IMR-90 (cell line): ENCODE measurements around the gene PTPRN2. TPM values are rescaled to one million over a fixed set of nuclear protein-coding genes. Genes with fewer than 3 reads are reported as not detected.

Experiments
- ATAC-seq: fragments of 200-7000 bp; cut with Tn5 transposase; 2 replicates; pipeline ENCODE4 v1.9.1; 2020; ENCODE audit warnings: low read depth, mild to moderate bottlenecking, moderate library complexity
- BruUV-seq: library from RNA; stranded (reverse); fragments of 400-500 nt; replicated peaks from 2 replicates; lab custom pipeline; 2021; lab: Mats Ljungman, UMichigan
- CTCF ChIA-PET: fragments of 300-600 bp; formaldehyde crosslinking; extraction: SDS; loops from one replicate; lab custom pipeline; 2021; ENCODE audit warnings: antibody characterized with exemption; lab: Yijun Ruan, JAX
- POLR2A ChIA-PET: fragments of 300-600 bp; sonication (Branson Sonifier 250); formaldehyde crosslinking; loops from one replicate; lab custom pipeline; 2022; ENCODE audit warnings: antibody characterized with exemption; ENCODE audit not compliant: unreplicated experiment; lab: Charles Lee
- DNase-seq: peaks from one replicate; pipeline ENCODE4 v3.0.0; 2013
- H2AFZ ChIP-seq: replicated peaks from 2 replicates; pipeline ENCODE3; 2013; ENCODE audit warnings: low read length, mild to moderate bottlenecking; ENCODE audit not compliant: poor library complexity
- H2AK5ac ChIP-seq: 2 replicates; pipeline ENCODE4 v1.6.1; 2013; ENCODE audit warnings: low read depth, low read length, inconsistent platforms
- H2AK9ac ChIP-seq: replicated peaks from 2 replicates; pipeline ENCODE3; 2013; ENCODE audit warnings: mild to moderate bottlenecking, low read depth, low read length, moderate library complexity; ENCODE audit not compliant: poor library complexity
- H2BK120ac ChIP-seq: 2 replicates; pipeline ENCODE4 v1.6.1; 2013; ENCODE audit warnings: low read depth, low read length, inconsistent platforms
- H2BK15ac ChIP-seq: 3 replicates; pipeline ENCODE4 v1.6.1; 2013; ENCODE audit warnings: low read depth, low read length, inconsistent platforms
- H2BK20ac ChIP-seq: 2 replicates; pipeline ENCODE4 v1.6.1; 2013; ENCODE audit warnings: low read depth, mild to moderate bottlenecking, inconsistent platforms, low read length, moderate library complexity
- H2BK5ac ChIP-seq: 2 replicates; pipeline ENCODE4 v1.6.1; 2013; ENCODE audit warnings: mild to moderate bottlenecking, low read depth, low read length, inconsistent platforms; ENCODE audit not compliant: poor library complexity, severe bottlenecking
- H3K14ac ChIP-seq: replicated peaks from 2 replicates; pipeline ENCODE4 v1.6.1; 2013; ENCODE audit warnings: low read depth, low read length, inconsistent platforms
- H3K18ac ChIP-seq: 2 replicates; pipeline ENCODE4 v1.6.1; 2013; ENCODE audit warnings: low read depth, low read length, control low read depth
- H3K23ac ChIP-seq: 2 replicates; pipeline ENCODE4 v1.6.1; 2013; ENCODE audit warnings: low read depth, low read length, inconsistent platforms
- H3K27ac ChIP-seq: 2 replicates; pipeline ENCODE4 v1.5.1; 2013; ENCODE audit warnings: mild to moderate bottlenecking, control low read depth, low read length; ENCODE audit not compliant: insufficient read depth
- H3K27me3 ChIP-seq: 2 replicates; pipeline ENCODE4 v1.6.1; 2013; ENCODE audit warnings: low read length; ENCODE audit not compliant: control insufficient read depth, insufficient read depth
- H3K36me3 ChIP-seq: 2 replicates; pipeline ENCODE4 v1.6.1; 2013; ENCODE audit warnings: low read length, mixed read lengths; ENCODE audit not compliant: control insufficient read depth, insufficient read depth
- H3K4ac ChIP-seq: 2 replicates; pipeline ENCODE4 v1.6.1; 2013; ENCODE audit warnings: low read depth, low read length, inconsistent platforms
- H3K4me1 ChIP-seq: 2 replicates; pipeline ENCODE4 v1.6.1; 2013; ENCODE audit warnings: low read length, mixed read lengths; ENCODE audit not compliant: control insufficient read depth, insufficient read depth
- H3K4me2 ChIP-seq: 2 replicates; pipeline ENCODE4 v1.6.1; 2013; ENCODE audit warnings: low read depth, mild to moderate bottlenecking, control low read depth, low read length, moderate library complexity
- H3K4me3 ChIP-seq: 2 replicates; pipeline ENCODE4 v1.5.1; 2013; ENCODE audit warnings: low read depth, mild to moderate bottlenecking, control low read depth, low read length, moderate library complexity; ENCODE audit not compliant: insufficient read depth
- H3K56ac ChIP-seq: 2 replicates; pipeline ENCODE4 v1.6.1; 2013; ENCODE audit warnings: low read length, inconsistent platforms; ENCODE audit not compliant: insufficient read depth; ENCODE audit errors: extremely low read depth
- H3K79me1 ChIP-seq, 2 experiments: 2 replicates each; pipeline ENCODE4 v1.6.1; 2013; ENCODE audit warnings: low read length in 2 of 2, inconsistent platforms in 1 of 2, low read depth in 1 of 2
- H3K9ac ChIP-seq: 2 replicates; pipeline ENCODE4 v1.6.1; 2013; ENCODE audit warnings: low read depth, low read length, control low read depth
- H3K9me1 ChIP-seq: 2 replicates; pipeline ENCODE4 v1.6.1; 2013; ENCODE audit warnings: low read length, inconsistent platforms; ENCODE audit not compliant: insufficient read depth
- H3K9me3 ChIP-seq: 2 replicates; pipeline ENCODE4 v1.6.1; 2013; ENCODE audit warnings: low read length; ENCODE audit not compliant: control insufficient read depth, insufficient read depth
- H4K20me1 ChIP-seq: 2 replicates; pipeline ENCODE4 v1.6.1; 2013; ENCODE audit warnings: low read length, inconsistent platforms; ENCODE audit not compliant: insufficient read depth
- H4K5ac ChIP-seq: 2 replicates; pipeline ENCODE4 v1.6.1; 2013; ENCODE audit warnings: mild to moderate bottlenecking, low read depth, low read length, control low read depth
- H4K8ac ChIP-seq, 2 experiments: 2 replicates each; pipeline ENCODE4 v1.6.1; 2013; ENCODE audit warnings: low read depth in 2 of 2, low read length in 2 of 2, control low read depth in 1 of 2, inconsistent platforms in 1 of 2
- H4K91ac ChIP-seq: 2 replicates; pipeline ENCODE4 v1.6.1; 2013; ENCODE audit warnings: low read depth, low read length, inconsistent platforms; ENCODE audit not compliant: insufficient read depth
- MXI1 ChIP-seq: IDR thresholded peaks from 2 replicates; pipeline ENCODE4 v1.6.1; 2012; ENCODE audit warnings: low read depth, mild to moderate bottlenecking, low read length, moderate library complexity, borderline replicate concordance
- POLR2A ChIP-seq: IDR thresholded peaks from 2 replicates; pipeline ENCODE4 v1.6.1; 2012; ENCODE audit warnings: mild to moderate bottlenecking, low read depth, low read length
- RAD21 ChIP-seq: IDR thresholded peaks from 2 replicates; pipeline ENCODE4 v1.6.1; 2012; ENCODE audit warnings: low read length, improper control_type of control experiment
- USF2 ChIP-seq: fragments of 150-350 bp; IDR thresholded peaks from 2 replicates; pipeline ENCODE4 v1.6.1; 2017; ENCODE audit warnings: mild to moderate bottlenecking, antibody characterized with exemption, low read length, low read depth
- WGBS, 2 experiments: methylation state at CpG; one replicate each; pipeline versions ENCODE4 v1.1.5 to v1.1.7; 2013; ENCODE audit warnings: missing lambda C conversion rate in 2 of 2; ENCODE audit not compliant: insufficient read length in 1 of 2; ENCODE audit errors: extremely low coverage in 2 of 2; 5-methylcytosine and 5-hydroxymethylcytosine counted together
- dilution Hi-C: fragments of 300-500 bp; cut with HindIII; formaldehyde crosslinking; loops from one replicate; pipeline ENCODE4 v1.14.3; 2018; ENCODE audit warnings: low sequenced_read_pairs; ENCODE audit not compliant: unreplicated experiment
- in situ Hi-C: fragments of 300-500 bp; cut with MboI; formaldehyde crosslinking; loops from 3 replicates; pipeline ENCODE4 v1.14.3; 2019; ENCODE audit warnings: low sequenced_read_pairs, inconsistent platforms, mixed read lengths
- intact Hi-C: fragments of 100-400 bp; cut with micrococcal nuclease; formaldehyde crosslinking; loops from 2 replicates; pipeline ENCODE4 v1.10.0; 2022
- polyA plus RNA-seq, 3 experiments: library from polyadenylated mRNA; depleted of rRNA; stranded (reverse); fragments of >200 nt; gene quantifications; 2 replicates each; pipeline ENCODE4 v1.2.3, GENCODE V29; 2012; ENCODE audit warnings: low replicate concordance in 1 of 3
- total RNA-seq: library from RNA; depleted of rRNA; stranded (reverse); fragments of >200 nt; gene quantifications from 2 replicates; pipeline ENCODE4 v1.2.3, GENCODE V29; 2012

PTPRN2 gene
- total and polyA plus RNA-seq, 2 of the 4 experiments (the other 2 are of a cell fraction) = 0.03 TPM; not detected in 1

GRCh38 chr7:157616426-157616825 lies 971.2 kb downstream of the PTPRN2 start:
- BruUV-seq = no TSS peak
- dilution Hi-C loops = no loop called here
- WGBS, 2 experiments = no CpG with 5 or more reads among the region's 4 CpGs

More at GRCh38 chr7:157616426-157616825, 971.2 kb downstream of the PTPRN2 start:
- Histone ChIP-seq H3K56ac (no peak overlapping the region), H3K23ac (no peak overlapping the region), H3K79me1 (no peaks in the 10 kb centered on the region), H2BK120ac (no peak overlapping the region), H4K5ac (no peak overlapping the region), H3K9me3 (peaks cover 65% of the 10 kb centered on the region), H2AK5ac (no peak overlapping the region), H3K4me1 (no peaks in the 10 kb centered on the region), H3K9ac (no peak overlapping the region), H2BK20ac (no peak overlapping the region), H4K20me1 (no peaks in the 10 kb centered on the region), H4K91ac (no peak overlapping the region), H3K18ac (no peak overlapping the region), H3K14ac (no peak overlapping the region), H3K9me1 (no peaks in the 10 kb centered on the region), H4K8ac (no peak overlapping the region), H2AFZ (no peak overlapping the region), H2AK9ac (no peak overlapping the region), H2BK5ac (no peak overlapping the region), H3K27me3 (no peaks in the 10 kb centered on the region), H3K4me3 (no peak overlapping the region), H3K27ac (no peak overlapping the region), H3K4me2 (no peak overlapping the region), H3K36me3 (no peaks in the 10 kb centered on the region), H2BK15ac (no peak overlapping the region), H3K4ac (no peak overlapping the region)
- no peak for DNase-seq
- ChIA-PET CTCF (no interaction called here), POLR2A (no interaction called here)
- ATAC-seq = no peak
- in situ Hi-C loops (no loop called here), intact Hi-C loops (no loop called here)
- TF ChIP-seq RAD21 (no peak), MXI1 (no peak), POLR2A (no peak), USF2 (no peak)
